GM06990 (cell line): ENCODE measurements around the gene DZIP1.
"Not testable (repeated sequence)": the region's sequence is repeated elsewhere in the genome, so short reads cannot be mapped to it uniquely, and the experiment has no call there.

Experiments used
- DNase-seq: peaks from one replicate; pipeline ENCODE4 v3.0.0-alpha.2; 2011; ENCODE audit not compliant: insufficient read length; ENCODE audit errors: extremely low read depth
- H3K27me3 ChIP-seq: replicated peaks from 2 replicates; pipeline ENCODE4 v1.6.0; 2011; ENCODE audit warnings: low read length; ENCODE audit not compliant: control insufficient read depth, insufficient read depth
- H3K36me3 ChIP-seq: 2 replicates; pipeline ENCODE4 v1.5.1; 2011; ENCODE audit warnings: low read length; ENCODE audit not compliant: control insufficient read depth, insufficient read depth
- H3K4me3 ChIP-seq: replicated peaks from 2 replicates; pipeline ENCODE4 v1.5.1; 2011; ENCODE audit warnings: low read depth, mild to moderate bottlenecking, control low read depth, low read length
- CTCF ChIP-seq: IDR thresholded peaks from 2 replicates; pipeline ENCODE4 v1.5.1; 2011; ENCODE audit warnings: low read length, control low read depth, mild to moderate bottlenecking, inconsistent platforms; ENCODE audit not compliant: insufficient read depth, poor library complexity, severe bottlenecking

The DZIP1 gene

GRCh38 chr13:95678967-95679366 lies 34.5 kb upstream of the DZIP1 start:
- Histone ChIP-seq H3K27me3 (no peaks in the 10 kb centered on the region), H3K36me3 (no peaks in the 10 kb centered on the region; the same call in 1 of the 2 replicates), H3K4me3 (peak overlapping the region; percentile 92)
- TF ChIP-seq CTCF: no peak
- DNase-seq: no peak

- TF ChIP-seq CTCF: no peak
Measured at GRCh38 chr13:95677564-95678266, 33.2 kb upstream of the DZIP1 start.

GRCh38 chr13:95676762-95677563 lies 32.5 kb upstream of the DZIP1 start, which contains the start of gene DNAJC3:
Gene DNAJC3, plus strand, starts transcription at chr13:95677139. Its CDS starts 117 bp downstream, at chr13:95677256.
- no peak for TF ChIP-seq CTCF

More at GRCh38 chr13:95677564-95678266, 33.2 kb upstream of the DZIP1 start:
- no peaks in the 10 kb centered on the region for H3K36me3 ChIP-seq
- peak overlapping the region; percentile 92 for H3K4me3 ChIP-seq
- no peak for DNase-seq
- H3K27me3 ChIP-seq: no peaks in the 10 kb centered on the region

GRCh38 chr13:95676105-95676761 lies 31.7 kb upstream of the DZIP1 start:
- TF ChIP-seq CTCF: no peak
- Histone ChIP-seq H3K36me3 (no peaks in the 10 kb centered on the region), H3K27me3 (no peaks in the 10 kb centered on the region), H3K4me3 (peak overlapping the region; percentile 94)
- DNase-seq: no peak

More at GRCh38 chr13:95676762-95677563, 32.5 kb upstream of the DZIP1 start, which contains the start of gene DNAJC3:
- DNase-seq: peak; percentile 99
- Histone ChIP-seq H3K36me3 (no peaks in the 10 kb centered on the region), H3K27me3 (no peaks in the 10 kb centered on the region), H3K4me3 (peak within 1 kb of the TSS; percentile 94)

GRCh38 chr13:95671597-95671996 lies 27.1 kb upstream of the DZIP1 start:
- H3K27me3 ChIP-seq: no peaks in the 10 kb centered on the region
- no peak for TF ChIP-seq CTCF
- H3K36me3 ChIP-seq: no peaks in the 10 kb centered on the region
- no peak for DNase-seq
- no peak overlapping the region for H3K4me3 ChIP-seq

GRCh38 chr13:95667235-95667634 lies 22.7 kb upstream of the DZIP1 start:
- not testable (repeated sequence) for H3K4me3 ChIP-seq, H3K36me3 ChIP-seq, DNase-seq, H3K27me3 ChIP-seq
